Ishikawa (cell line): ENCODE results near the gene SNRNP48.
A peak's percentile ranks its signal among the peaks of the same experiment; 100 is the strongest.

Experiments used
- CEBPB ChIP-seq: IDR thresholded peaks from 2 replicates; pipeline ENCODE4 v1.6.1; 2012
- CREB1 ChIP-seq: IDR thresholded peaks from 2 replicates; pipeline ENCODE4 v1.6.1; 2012; ENCODE audit warnings: low read depth
- EGR1 ChIP-seq: IDR thresholded peaks from 2 replicates; pipeline ENCODE4 v1.6.1; 2012
- EP300 ChIP-seq: IDR thresholded peaks from 2 replicates; pipeline ENCODE4 v1.6.1; 2012; ENCODE audit warnings: borderline replicate concordance
- FOXM1 ChIP-seq: IDR thresholded peaks from 2 replicates; pipeline ENCODE4 v1.6.1; 2012; ENCODE audit warnings: low read depth, borderline replicate concordance
- NFIC ChIP-seq: IDR thresholded peaks from 2 replicates; pipeline ENCODE4 v1.6.1; 2012
- RAD21 ChIP-seq: IDR thresholded peaks from 2 replicates; pipeline ENCODE4 v1.6.1; 2012; ENCODE audit warnings: low read depth
- TAF1 ChIP-seq: IDR thresholded peaks from 2 replicates; pipeline ENCODE4 v1.6.1; 2012; ENCODE audit warnings: low read depth, mild to moderate bottlenecking
- TCF12 ChIP-seq: IDR thresholded peaks from 2 replicates; pipeline ENCODE4 v1.6.1; 2012; ENCODE audit warnings: low read depth
- TEAD4 ChIP-seq: IDR thresholded peaks from 2 replicates; pipeline ENCODE4 v1.6.1; 2012
- YY1 ChIP-seq: IDR thresholded peaks from 2 replicates; pipeline ENCODE4 v1.6.1; 2012; ENCODE audit warnings: low read depth
- ZBTB7A ChIP-seq: IDR thresholded peaks from 2 replicates; pipeline ENCODE4 v1.6.1; 2012; ENCODE audit warnings: low read depth
- TF ChIP-seq, protein P1 (sequence below): IDR thresholded peaks from 2 replicates; pipeline ENCODE4 v1.6.1; 2012
- TF ChIP-seq, protein P2 (sequence below): IDR thresholded peaks from 2 replicates; pipeline ENCODE4 v1.6.1; 2012
- TF ChIP-seq, protein P3 (sequence below): IDR thresholded peaks from 2 replicates; pipeline ENCODE4 v1.6.1; 2012; ENCODE audit warnings: low read depth, mild to moderate bottlenecking

The SNRNP48 gene, protein sequence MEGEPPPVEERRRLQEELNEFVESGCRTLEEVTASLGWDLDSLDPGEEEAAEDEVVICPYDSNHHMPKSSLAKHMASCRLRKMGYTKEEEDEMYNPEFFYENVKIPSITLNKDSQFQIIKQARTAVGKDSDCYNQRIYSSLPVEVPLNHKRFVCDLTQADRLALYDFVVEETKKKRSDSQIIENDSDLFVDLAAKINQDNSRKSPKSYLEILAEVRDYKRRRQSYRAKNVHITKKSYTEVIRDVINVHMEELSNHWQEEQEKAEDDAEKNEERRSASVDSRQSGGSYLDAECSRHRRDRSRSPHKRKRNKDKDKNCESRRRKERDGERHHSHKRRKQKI

DNA sequence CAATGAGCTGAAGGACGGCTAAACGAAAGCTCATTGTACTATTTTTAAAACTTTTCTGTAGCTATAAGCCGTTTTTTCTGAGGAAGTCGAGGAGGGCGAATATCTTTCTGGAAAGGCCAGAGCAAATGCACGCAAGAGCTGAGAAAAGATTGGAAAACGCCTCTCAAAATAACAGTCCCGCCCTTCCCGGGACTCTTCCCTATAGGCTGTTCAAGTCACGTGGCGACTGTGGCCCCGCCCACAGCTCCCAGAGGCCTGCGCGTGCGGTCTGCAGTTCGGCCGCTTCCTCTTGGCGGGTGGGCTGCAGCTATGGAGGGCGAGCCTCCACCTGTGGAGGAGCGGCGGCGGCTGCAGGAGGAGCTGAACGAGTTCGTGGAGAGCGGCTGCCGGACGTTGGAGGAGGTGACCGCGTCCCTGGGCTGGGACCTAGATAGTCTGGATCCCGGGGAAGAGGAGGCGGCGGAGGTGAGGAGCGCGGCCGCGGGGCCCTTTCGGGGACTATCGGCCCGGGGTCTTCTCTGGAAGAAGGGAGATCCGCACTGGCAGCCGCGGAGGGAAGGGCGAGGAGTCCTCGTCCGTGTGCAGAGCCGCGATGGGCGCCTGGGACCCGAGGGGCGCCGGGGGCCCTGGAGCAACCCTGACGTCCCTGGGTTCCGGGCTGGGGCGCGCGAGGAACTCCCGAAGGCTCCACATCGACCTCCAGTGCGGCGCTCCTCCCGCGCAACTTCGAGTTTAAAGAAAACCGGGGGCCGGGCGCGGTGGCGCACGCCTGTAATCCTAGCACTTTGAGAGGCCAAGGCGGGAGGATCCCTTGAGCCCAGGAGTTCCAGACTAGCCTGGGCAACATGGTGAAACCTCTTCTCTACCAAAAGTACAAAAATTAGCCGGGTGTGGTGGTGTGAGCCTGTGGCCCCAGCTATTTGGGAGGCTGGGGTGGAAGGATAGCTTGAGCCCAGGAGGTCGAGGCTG lies at the start of gene SNRNP48:
SNRNP48 (plus strand) TSS at position 250 of the 969 bp plus-strand sequence; CDS start at position 310, 60 bp downstream.
- TF ChIP-seq YY1 = peak; percentile 82
- TF ChIP-seq FOXM1 = no peak
- TF ChIP-seq CEBPB = no peak
- TF ChIP-seq NFIC = no peak
- TF ChIP-seq CREB1 = no peak
- peak; percentile 95 for TF ChIP-seq TAF1
- TF ChIP-seq, protein P1, sequence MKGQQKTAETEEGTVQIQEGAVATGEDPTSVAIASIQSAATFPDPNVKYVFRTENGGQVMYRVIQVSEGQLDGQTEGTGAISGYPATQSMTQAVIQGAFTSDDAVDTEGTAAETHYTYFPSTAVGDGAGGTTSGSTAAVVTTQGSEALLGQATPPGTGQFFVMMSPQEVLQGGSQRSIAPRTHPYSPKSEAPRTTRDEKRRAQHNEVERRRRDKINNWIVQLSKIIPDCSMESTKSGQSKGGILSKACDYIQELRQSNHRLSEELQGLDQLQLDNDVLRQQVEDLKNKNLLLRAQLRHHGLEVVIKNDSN = peak; percentile 99
- TF ChIP-seq, protein P2, sequence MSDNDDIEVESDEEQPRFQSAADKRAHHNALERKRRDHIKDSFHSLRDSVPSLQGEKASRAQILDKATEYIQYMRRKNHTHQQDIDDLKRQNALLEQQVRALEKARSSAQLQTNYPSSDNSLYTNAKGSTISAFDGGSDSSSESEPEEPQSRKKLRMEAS = peak; percentile 76
- 0 out of 2 replicates have a peak, but pooled peaks have one; percentile 13 for TF ChIP-seq TCF12
- TF ChIP-seq ZBTB7A = peak; percentile 51; the same call in 1 of the 2 replicates

DNA sequence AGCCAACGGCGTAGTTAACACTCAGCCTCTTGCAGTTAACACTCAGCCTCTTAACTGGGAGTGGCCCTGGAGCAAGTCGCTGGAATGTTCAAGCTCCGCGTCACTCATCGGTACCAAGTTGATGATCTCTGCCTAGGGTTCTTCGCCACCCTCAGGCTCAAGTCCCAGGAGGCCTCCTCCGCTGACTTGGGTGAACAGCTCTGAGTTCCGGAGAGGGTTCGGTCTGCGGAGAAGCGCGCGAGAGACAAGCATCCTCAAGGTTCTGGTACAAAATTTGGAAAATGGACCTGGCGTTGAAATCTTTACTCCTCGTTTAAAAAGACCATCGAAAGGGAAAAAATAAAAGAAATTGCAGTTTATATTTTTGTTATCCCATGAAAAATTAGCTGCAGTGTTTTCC lies 49.4 kb upstream of the SNRNP48 start:
- no peak for TF ChIP-seq CEBPB
- no peak for TF ChIP-seq YY1
- TF ChIP-seq, protein P3, sequence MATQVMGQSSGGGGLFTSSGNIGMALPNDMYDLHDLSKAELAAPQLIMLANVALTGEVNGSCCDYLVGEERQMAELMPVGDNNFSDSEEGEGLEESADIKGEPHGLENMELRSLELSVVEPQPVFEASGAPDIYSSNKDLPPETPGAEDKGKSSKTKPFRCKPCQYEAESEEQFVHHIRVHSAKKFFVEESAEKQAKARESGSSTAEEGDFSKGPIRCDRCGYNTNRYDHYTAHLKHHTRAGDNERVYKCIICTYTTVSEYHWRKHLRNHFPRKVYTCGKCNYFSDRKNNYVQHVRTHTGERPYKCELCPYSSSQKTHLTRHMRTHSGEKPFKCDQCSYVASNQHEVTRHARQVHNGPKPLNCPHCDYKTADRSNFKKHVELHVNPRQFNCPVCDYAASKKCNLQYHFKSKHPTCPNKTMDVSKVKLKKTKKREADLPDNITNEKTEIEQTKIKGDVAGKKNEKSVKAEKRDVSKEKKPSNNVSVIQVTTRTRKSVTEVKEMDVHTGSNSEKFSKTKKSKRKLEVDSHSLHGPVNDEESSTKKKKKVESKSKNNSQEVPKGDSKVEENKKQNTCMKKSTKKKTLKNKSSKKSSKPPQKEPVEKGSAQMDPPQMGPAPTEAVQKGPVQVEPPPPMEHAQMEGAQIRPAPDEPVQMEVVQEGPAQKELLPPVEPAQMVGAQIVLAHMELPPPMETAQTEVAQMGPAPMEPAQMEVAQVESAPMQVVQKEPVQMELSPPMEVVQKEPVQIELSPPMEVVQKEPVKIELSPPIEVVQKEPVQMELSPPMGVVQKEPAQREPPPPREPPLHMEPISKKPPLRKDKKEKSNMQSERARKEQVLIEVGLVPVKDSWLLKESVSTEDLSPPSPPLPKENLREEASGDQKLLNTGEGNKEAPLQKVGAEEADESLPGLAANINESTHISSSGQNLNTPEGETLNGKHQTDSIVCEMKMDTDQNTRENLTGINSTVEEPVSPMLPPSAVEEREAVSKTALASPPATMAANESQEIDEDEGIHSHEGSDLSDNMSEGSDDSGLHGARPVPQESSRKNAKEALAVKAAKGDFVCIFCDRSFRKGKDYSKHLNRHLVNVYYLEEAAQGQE = no peak
- no peak for TF ChIP-seq FOXM1
- TF ChIP-seq, protein P2 = no peak
- TF ChIP-seq TCF12 = no peak
- no peak for TF ChIP-seq NFIC

DNA sequence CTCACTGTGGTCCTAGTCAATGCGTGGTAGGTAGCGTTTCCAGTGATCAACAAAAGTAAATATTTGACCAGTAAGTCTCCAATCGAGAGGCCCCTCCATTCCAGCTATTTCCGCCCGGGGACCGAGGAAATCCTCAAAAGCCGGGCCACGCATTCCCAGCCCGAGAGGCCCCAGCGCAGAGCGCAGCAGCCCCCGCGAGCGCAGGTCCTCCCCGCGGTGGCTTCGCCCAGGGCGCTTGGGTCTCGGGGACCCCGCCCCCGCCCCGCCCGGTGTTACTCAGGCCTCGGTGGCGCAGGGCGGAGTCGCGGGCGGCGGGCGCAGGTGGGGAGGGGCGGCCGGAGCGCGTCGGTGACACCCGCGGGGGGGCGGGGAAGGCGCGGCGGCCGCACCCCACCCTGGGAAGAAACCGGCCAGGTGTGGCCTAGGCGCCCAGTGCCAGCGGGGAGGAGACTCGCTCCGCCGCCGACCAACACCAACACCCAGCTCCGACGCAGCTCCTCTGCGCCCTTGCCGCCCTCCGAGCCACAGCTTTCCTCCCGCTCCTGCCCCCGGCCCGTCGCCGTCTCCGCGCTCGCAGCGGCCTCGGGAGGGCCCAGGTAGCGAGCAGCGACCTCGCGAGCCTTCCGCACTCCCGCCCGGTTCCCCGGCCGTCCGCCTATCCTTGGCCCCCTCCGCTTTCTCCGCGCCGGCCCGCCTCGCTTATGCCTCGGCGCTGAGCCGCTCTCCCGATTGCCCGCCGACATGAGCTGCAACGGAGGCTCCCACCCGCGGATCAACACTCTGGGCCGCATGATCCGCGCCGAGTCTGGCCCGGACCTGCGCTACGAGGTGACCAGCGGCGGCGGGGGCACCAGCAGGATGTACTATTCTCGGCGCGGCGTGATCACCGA lies 48.6 kb upstream of the SNRNP48 start, which contains the start of gene DSP:
DSP (plus strand) TSS at position 497 of the 890 bp plus-strand sequence; CDS start at position 742, 245 bp downstream.
- TF ChIP-seq ZBTB7A (peak; percentile 52; the same call in 1 of the 2 replicates), YY1 (no peak), TAF1 (peak; percentile 65), TEAD4 (peak; percentile 40; the same call in 1 of the 2 replicates), EGR1 (peak; percentile 3; the same call in 1 of the 2 replicates), CREB1 (no peak), FOXM1 (no peak), NFIC (no peak), TCF12 (peak; percentile 63; the same call in 1 of the 2 replicates), RAD21 (no peak), EP300 (0 out of 2 replicates have a peak, but pooled peaks have one; percentile 25)
- TF ChIP-seq, protein P1 = no peak
- TF ChIP-seq, protein P3 = no peak
- TF ChIP-seq, protein P2 = no peak; the same call in 1 of the 2 replicates
